ENCODE data around the gene MMP7.

The MMP7 gene

DNA sequence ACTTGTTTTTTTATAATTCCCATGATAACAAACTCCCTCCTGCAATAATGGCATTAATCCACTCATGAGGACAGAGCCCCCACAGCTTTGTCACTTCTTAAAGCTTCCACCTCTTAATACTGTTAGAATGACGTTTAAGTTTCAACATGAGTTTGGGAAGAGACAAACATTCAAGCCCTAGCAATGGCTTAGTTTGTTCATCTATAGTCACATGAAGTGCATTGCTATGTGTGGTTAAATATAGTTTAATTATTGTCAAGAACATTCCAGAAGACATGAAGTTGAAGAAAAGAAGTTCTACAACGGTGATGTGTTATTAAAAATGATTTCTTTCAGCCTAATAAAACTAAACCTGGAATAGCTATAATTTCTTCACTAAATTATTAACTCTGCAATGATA is 30.6 kb downstream of the MMP7 start:
- POLR2A ChIA-PET = interaction anchor here (0.9 kb wide), 1 partner anchor 151 kb away, joined by 3 read pairs; no protein-coding TSS in a partner anchor
- Histone ChIP-seq H3K4me1 (ENCODE audit: control extremely low read depth in 1 of 4, control insufficient read depth in 4 of 4, insufficient read depth in 4 of 4, low read length in 3 of 4) (no peaks in the 10 kb centered on the region), H3K9me3 (ENCODE audit: control extremely low read depth in 1 of 5, control insufficient read depth in 4 of 5, insufficient read depth in 2 of 5, low read depth in 1 of 5, low read length in 4 of 5) (no peaks in the 10 kb centered on the region), H3K27ac (ENCODE audit: insufficient read depth in 1 of 2, low read depth in 1 of 2, low read length in 2 of 2, poor library complexity in 1 of 2, severe bottlenecking in 2 of 2) (no peak overlapping the region), H3K27me3 (replicated peaks in 2 of 5; ENCODE audit: control insufficient read depth in 4 of 5, insufficient read depth in 5 of 5, low read length in 4 of 5) (no peaks in the 10 kb centered on the region), H3K36me3 (ENCODE audit: control insufficient read depth in 4 of 4, insufficient read depth in 4 of 4, low read length in 3 of 4) (no peaks in the 10 kb centered on the region), H3K4me3 (ENCODE audit: control insufficient read depth in 1 of 7, extremely low read depth in 1 of 7, insufficient read depth in 4 of 7, low read depth in 2 of 7, low read length in 6 of 7) (no peak overlapping the region)
- no CpG with 5 or more reads among the region's 2 CpGs for WGBS (ENCODE audit: insufficient coverage)
- CTCF ChIA-PET = interaction anchor here (0.6 to 2.6 kb wide), 16 partner anchors 8 to 158 kb away, joined by 3 to 13 read pairs (median 4); no protein-coding TSS in a partner anchor
- no peak for DNase-seq

DNA sequence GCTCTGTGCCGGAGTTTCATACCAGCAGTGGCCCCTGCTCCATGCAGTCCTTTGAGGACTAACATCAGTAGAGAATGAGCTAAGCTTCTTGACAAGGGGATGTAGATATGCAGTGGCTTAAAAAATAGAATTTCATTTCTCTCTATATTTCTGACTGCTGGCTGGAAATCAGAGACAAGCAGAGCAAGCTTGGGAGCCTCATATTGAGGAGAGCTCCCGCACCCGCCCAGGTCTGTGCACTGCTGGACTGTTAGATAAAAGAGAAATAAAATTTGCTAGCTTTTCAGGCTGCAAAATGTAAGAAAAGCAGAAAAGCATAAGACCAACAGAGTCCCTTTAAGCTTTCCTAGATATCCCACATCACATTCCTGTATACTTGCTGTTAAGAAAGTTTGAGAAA is 31.4 kb downstream of the MMP7 start:
- DNase-seq = no peak
- Histone ChIP-seq H3K27me3 (replicated peaks in 2 of 5; ENCODE audit: control insufficient read depth in 4 of 5, insufficient read depth in 5 of 5, low read length in 4 of 5) (no peaks in the 10 kb centered on the region), H3K27ac (ENCODE audit: insufficient read depth in 1 of 2, low read depth in 1 of 2, low read length in 2 of 2, poor library complexity in 1 of 2, severe bottlenecking in 2 of 2) (no peak overlapping the region), H3K36me3 (ENCODE audit: control insufficient read depth in 4 of 4, insufficient read depth in 4 of 4, low read length in 3 of 4) (no peaks in the 10 kb centered on the region), H3K4me3 (ENCODE audit: control insufficient read depth in 1 of 7, extremely low read depth in 1 of 7, insufficient read depth in 4 of 7, low read depth in 2 of 7, low read length in 6 of 7) (no peak overlapping the region), H3K4me1 (ENCODE audit: control extremely low read depth in 1 of 4, control insufficient read depth in 4 of 4, insufficient read depth in 4 of 4, low read length in 3 of 4) (no peaks in the 10 kb centered on the region), H3K9me3 (ENCODE audit: control extremely low read depth in 1 of 5, control insufficient read depth in 4 of 5, insufficient read depth in 2 of 5, low read depth in 1 of 5, low read length in 4 of 5) (no peaks in the 10 kb centered on the region)
- WGBS (ENCODE audit: insufficient coverage) = 100% methylated on average over 2 of the region's 3 CpGs
- ChIA-PET POLR2A (interaction anchor here (0.6 to 0.9 kb wide), 3 partner anchors 64 to 181 kb away, joined by 3 read pairs; no protein-coding TSS in a partner anchor), CTCF (interaction anchor here (0.9 to 2.6 kb wide), 15 partner anchors 8 to 211 kb away, joined by 3 to 13 read pairs (median 4); no protein-coding TSS in a partner anchor)

DNA sequence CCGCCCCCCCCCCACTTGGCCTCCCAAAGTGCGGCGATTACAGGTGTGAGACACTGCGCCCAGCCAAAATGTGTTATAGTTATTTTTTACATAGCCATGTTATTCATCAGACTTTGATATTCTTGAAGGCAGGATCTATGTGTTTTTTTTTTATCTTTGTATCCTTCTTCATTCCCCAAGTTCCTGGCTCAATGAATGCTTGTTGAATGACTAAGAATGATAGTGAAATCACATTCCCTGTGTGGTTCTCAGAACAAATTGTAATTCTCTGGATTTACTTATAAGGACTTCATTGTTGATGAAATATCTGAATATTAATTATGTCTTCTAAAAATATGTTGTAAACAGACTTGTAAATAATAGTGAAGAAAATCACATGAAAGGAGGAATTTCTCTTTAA is 33.5 kb downstream of the MMP7 start:
- Histone ChIP-seq H3K4me1 (ENCODE audit: control extremely low read depth in 1 of 4, control insufficient read depth in 4 of 4, insufficient read depth in 4 of 4, low read length in 3 of 4) (no peaks in the 10 kb centered on the region), H3K4me3 (ENCODE audit: control insufficient read depth in 1 of 7, extremely low read depth in 1 of 7, insufficient read depth in 4 of 7, low read depth in 2 of 7, low read length in 6 of 7) (no peak overlapping the region), H3K36me3 (ENCODE audit: control insufficient read depth in 4 of 4, insufficient read depth in 4 of 4, low read length in 3 of 4) (no peaks in the 10 kb centered on the region), H3K27me3 (replicated peaks in 2 of 5; ENCODE audit: control insufficient read depth in 4 of 5, insufficient read depth in 5 of 5, low read length in 4 of 5) (no peaks in the 10 kb centered on the region), H3K27ac (ENCODE audit: insufficient read depth in 1 of 2, low read depth in 1 of 2, low read length in 2 of 2, poor library complexity in 1 of 2, severe bottlenecking in 2 of 2) (no peak overlapping the region), H3K9me3 (ENCODE audit: control extremely low read depth in 1 of 5, control insufficient read depth in 4 of 5, insufficient read depth in 2 of 5, low read depth in 1 of 5, low read length in 4 of 5) (no peaks in the 10 kb centered on the region)
- CTCF ChIA-PET = interaction anchor here (1.2 to 1.8 kb wide), 7 partner anchors 104 to 229 kb away, joined by 4 to 23 read pairs (median 10); no protein-coding TSS in a partner anchor
- no peak for DNase-seq
- POLR2A ChIA-PET = no interaction called here
- WGBS (ENCODE audit: insufficient coverage) = no CpG with 5 or more reads among the region's 4 CpGs

DNA sequence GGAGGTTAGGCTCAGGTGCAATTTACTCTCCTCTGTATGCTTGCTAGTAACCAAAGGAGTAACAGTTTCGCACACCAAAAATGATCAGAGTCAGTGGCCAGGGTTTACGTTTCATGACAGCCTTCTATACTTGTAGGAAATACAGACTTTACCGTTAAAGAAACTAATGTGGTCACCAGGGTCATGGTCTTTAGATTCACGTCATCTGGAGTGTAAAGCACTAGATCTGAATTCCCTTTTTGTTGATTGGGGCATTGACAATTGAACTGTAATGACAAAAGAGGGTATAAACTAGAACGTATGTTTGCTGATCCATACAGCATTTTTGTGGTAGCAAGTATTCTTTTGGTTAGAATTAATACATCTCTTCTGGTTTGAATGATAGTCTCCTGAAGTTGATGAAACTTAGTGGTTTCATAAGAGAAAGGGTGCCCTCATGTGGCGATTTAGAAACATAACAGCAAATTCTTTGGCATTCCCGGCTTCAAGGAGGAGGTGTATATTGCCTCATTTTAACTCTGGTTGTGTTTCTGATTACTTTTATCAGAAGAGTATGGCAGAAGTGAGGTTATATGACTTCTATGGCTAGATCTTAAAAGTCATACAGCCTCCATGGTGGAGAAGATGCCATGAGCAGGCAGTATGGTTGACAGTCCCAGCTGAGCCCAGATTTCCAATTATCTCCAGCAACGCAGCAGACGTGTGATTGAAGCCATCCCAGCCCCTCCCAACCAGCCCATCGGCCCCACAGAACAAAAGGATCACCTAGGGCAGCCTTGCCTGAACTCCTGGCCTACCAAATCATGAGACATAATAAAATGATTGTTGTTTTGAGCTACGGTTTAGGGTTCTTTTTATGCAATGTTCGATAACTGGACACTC is 35.1 kb downstream of the MMP7 start:
- Histone ChIP-seq H3K9me3 (ENCODE audit: control extremely low read depth in 1 of 5, control insufficient read depth in 4 of 5, insufficient read depth in 2 of 5, low read depth in 1 of 5, low read length in 4 of 5) (no peaks in the 10 kb centered on the region), H3K36me3 (ENCODE audit: control insufficient read depth in 4 of 4, insufficient read depth in 4 of 4, low read length in 3 of 4) (no peaks in the 10 kb centered on the region), H3K4me1 (ENCODE audit: control extremely low read depth in 1 of 4, control insufficient read depth in 4 of 4, insufficient read depth in 4 of 4, low read length in 3 of 4) (no peaks in the 10 kb centered on the region), H3K27me3 (replicated peaks in 2 of 5; ENCODE audit: control insufficient read depth in 4 of 5, insufficient read depth in 5 of 5, low read length in 4 of 5) (no peaks in the 10 kb centered on the region), H3K4me3 (ENCODE audit: control insufficient read depth in 1 of 7, extremely low read depth in 1 of 7, insufficient read depth in 4 of 7, low read depth in 2 of 7, low read length in 6 of 7) (no peak overlapping the region), H3K27ac (ENCODE audit: insufficient read depth in 1 of 2, low read depth in 1 of 2, low read length in 2 of 2, poor library complexity in 1 of 2, severe bottlenecking in 2 of 2) (no peak overlapping the region)
- CTCF ChIA-PET = interaction anchor here (0.7 to 1.8 kb wide), 41 partner anchors 12 to 227 kb away, joined by 3 to 23 read pairs (median 3); no protein-coding TSS in a partner anchor
- POLR2A ChIA-PET = no interaction called here
- DNase-seq = peak; percentile 82 to 90 (median 86)
- WGBS (ENCODE audit: insufficient coverage) = 53% methylated on average over 10 of the region's 12 CpGs

DNA sequence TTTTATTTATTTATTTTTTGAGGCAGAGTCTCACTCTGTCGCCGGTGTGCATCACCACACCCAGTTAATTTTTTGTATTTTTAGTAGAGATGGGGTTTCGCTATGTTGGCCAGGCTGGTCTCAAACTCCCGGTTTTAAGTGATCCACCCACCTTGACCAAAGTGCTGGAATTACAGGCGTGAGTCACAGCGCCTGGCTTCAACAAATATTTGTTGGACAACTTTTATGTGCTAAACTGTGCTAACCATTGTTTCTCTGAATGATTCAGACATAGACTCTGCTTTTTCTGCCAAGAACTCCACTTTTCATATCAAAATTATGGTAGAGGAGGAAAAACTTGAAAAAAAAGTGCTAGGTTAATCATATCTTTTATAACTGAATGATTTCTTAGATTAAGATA is 36.3 kb downstream of the MMP7 start:
- CTCF ChIA-PET = interaction anchor here (0.9 to 1.8 kb wide), 7 partner anchors 27 to 205 kb away, joined by 3 to 8 read pairs (median 5); no protein-coding TSS in a partner anchor
- Histone ChIP-seq H3K4me1 (ENCODE audit: control extremely low read depth in 1 of 4, control insufficient read depth in 4 of 4, insufficient read depth in 4 of 4, low read length in 3 of 4) (no peaks in the 10 kb centered on the region), H3K9me3 (ENCODE audit: control extremely low read depth in 1 of 5, control insufficient read depth in 4 of 5, insufficient read depth in 2 of 5, low read depth in 1 of 5, low read length in 4 of 5) (no peaks in the 10 kb centered on the region), H3K36me3 (ENCODE audit: control insufficient read depth in 4 of 4, insufficient read depth in 4 of 4, low read length in 3 of 4) (no peaks in the 10 kb centered on the region), H3K4me3 (ENCODE audit: control insufficient read depth in 1 of 7, extremely low read depth in 1 of 7, insufficient read depth in 4 of 7, low read depth in 2 of 7, low read length in 6 of 7) (no peak overlapping the region), H3K27me3 (replicated peaks in 2 of 5; ENCODE audit: control insufficient read depth in 4 of 5, insufficient read depth in 5 of 5, low read length in 4 of 5) (no peaks in the 10 kb centered on the region), H3K27ac (ENCODE audit: insufficient read depth in 1 of 2, low read depth in 1 of 2, low read length in 2 of 2, poor library complexity in 1 of 2, severe bottlenecking in 2 of 2) (no peak overlapping the region)
- 87% methylated on average over 3 of the region's 6 CpGs for WGBS (ENCODE audit: insufficient coverage)
- no peak for DNase-seq
- POLR2A ChIA-PET = no interaction called here

DNA sequence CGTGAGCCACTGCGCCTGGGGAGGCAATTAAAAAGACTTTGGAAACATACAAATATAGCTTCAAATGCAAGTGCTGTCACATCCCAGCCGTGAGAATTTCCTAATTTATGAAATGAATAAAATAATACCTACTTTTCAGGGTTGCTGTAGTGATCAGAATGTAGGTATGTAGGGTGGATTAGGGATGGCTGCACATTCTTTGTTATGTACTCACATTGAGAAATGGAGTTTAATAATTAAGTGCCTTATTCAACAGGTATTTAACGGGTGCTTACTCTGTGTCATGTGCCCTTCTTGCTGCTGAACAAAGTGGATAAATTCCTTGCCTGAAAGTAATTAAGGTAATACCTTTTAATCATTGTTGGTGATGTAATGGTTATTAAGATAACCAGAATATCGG is 37.0 kb downstream of the MMP7 start:
- 100% methylated on average over 2 of the region's 5 CpGs for WGBS (ENCODE audit: insufficient coverage)
- ChIA-PET POLR2A (no interaction called here), CTCF (interaction anchor here (0.7 to 1.8 kb wide), 11 partner anchors 11 to 205 kb away, joined by 3 to 8 read pairs (median 4); no protein-coding TSS in a partner anchor)

DNA sequence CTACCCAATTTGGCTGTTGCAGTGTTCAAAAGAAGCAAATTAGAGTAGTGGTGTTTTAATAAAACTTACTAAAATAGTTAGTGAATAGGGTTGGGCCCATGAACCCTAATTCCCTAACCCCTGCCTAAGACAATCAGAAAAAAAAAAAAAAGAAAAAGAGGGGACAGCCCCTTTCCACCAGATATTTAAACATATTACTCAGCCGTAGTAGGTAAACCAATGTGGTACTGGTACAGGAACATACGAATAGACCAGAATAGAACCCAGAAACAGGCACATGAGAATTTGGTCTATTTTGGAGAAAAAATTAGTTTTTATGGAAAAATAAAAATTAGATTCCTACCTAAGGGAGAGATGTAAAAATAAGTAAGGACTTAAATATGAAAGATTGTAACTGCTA is 38.6 kb downstream of the MMP7 start:
- H3K4me1 ChIP-seq (ENCODE audit: control extremely low read depth in 1 of 4, control insufficient read depth in 4 of 4, insufficient read depth in 4 of 4, low read length in 3 of 4) = peaks cover 0 to 6% (median 2%) of the 10 kb centered on the region in 4 experiments
- no peaks in the 10 kb centered on the region for H3K36me3 ChIP-seq (ENCODE audit: control insufficient read depth in 4 of 4, insufficient read depth in 4 of 4, low read length in 3 of 4)
- no peaks in the 10 kb centered on the region for H3K9me3 ChIP-seq (ENCODE audit: control extremely low read depth in 1 of 5, control insufficient read depth in 4 of 5, insufficient read depth in 2 of 5, low read depth in 1 of 5, low read length in 4 of 5)
- WGBS (ENCODE audit: insufficient coverage) = no CpG with 5 or more reads among the region's 2 CpGs
- no peak overlapping the region for H3K27ac ChIP-seq (ENCODE audit: insufficient read depth in 1 of 2, low read depth in 1 of 2, low read length in 2 of 2, poor library complexity in 1 of 2, severe bottlenecking in 2 of 2)
- ChIA-PET POLR2A (no interaction called here), CTCF (interaction anchor here (1.2 to 1.5 kb wide), 2 partner anchors 9 to 121 kb away, joined by 3 to 5 read pairs; no protein-coding TSS in a partner anchor)
- H3K27me3 ChIP-seq (replicated peaks in 2 of 5; ENCODE audit: control insufficient read depth in 4 of 5, insufficient read depth in 5 of 5, low read length in 4 of 5) = no peaks in the 10 kb centered on the region
- no peak overlapping the region for H3K4me3 ChIP-seq (ENCODE audit: control insufficient read depth in 1 of 7, extremely low read depth in 1 of 7, insufficient read depth in 4 of 7, low read depth in 2 of 7, low read length in 6 of 7)
- no peak for DNase-seq

More for the DNA sequence above, 37.0 kb downstream of the MMP7 start:
- Histone ChIP-seq H3K27ac (ENCODE audit: insufficient read depth in 1 of 2, low read depth in 1 of 2, low read length in 2 of 2, poor library complexity in 1 of 2, severe bottlenecking in 2 of 2) (no peak overlapping the region), H3K36me3 (ENCODE audit: control insufficient read depth in 4 of 4, insufficient read depth in 4 of 4, low read length in 3 of 4) (no peaks in the 10 kb centered on the region), H3K27me3 (replicated peaks in 2 of 5; ENCODE audit: control insufficient read depth in 4 of 5, insufficient read depth in 5 of 5, low read length in 4 of 5) (no peaks in the 10 kb centered on the region), H3K4me1 (ENCODE audit: control extremely low read depth in 1 of 4, control insufficient read depth in 4 of 4, insufficient read depth in 4 of 4, low read length in 3 of 4) (no peaks in the 10 kb centered on the region), H3K4me3 (ENCODE audit: control insufficient read depth in 1 of 7, extremely low read depth in 1 of 7, insufficient read depth in 4 of 7, low read depth in 2 of 7, low read length in 6 of 7) (no peak overlapping the region), H3K9me3 (ENCODE audit: control extremely low read depth in 1 of 5, control insufficient read depth in 4 of 5, insufficient read depth in 2 of 5, low read depth in 1 of 5, low read length in 4 of 5) (no peaks in the 10 kb centered on the region)
- DNase-seq = no peak

All from common myeloid progenitor, CD34-positive (primary cell).